Fibroblast of lung (primary cell): ENCODE results near the gene NMNAT2. TPM values are rescaled to one million over a fixed set of nuclear protein-coding genes. Genes with fewer than 3 reads are reported as not detected.

Source experiments
- DNase-seq, 2 donors: peaks; one replicate each; pipeline versions ENCODE4 v3.0.0 to v3.0.0-alpha.2; 2010; ENCODE audit warnings: low read depth in 2 of 2
- H2AFZ ChIP-seq: 2 replicates; pipeline ENCODE4 v1.5.1; 2012; ENCODE audit warnings: low read length, control low read depth, inconsistent platforms
- H3K27ac ChIP-seq: 2 replicates; pipeline ENCODE4 v1.5.1; 2011; ENCODE audit warnings: low read length, control low read depth; ENCODE audit not compliant: insufficient read depth
- H3K27me3 ChIP-seq: 2 replicates; pipeline ENCODE4 v1.5.1; 2011; ENCODE audit warnings: mild to moderate bottlenecking, low read length; ENCODE audit not compliant: control insufficient read depth, insufficient read depth
- H3K36me3 ChIP-seq: 2 replicates; pipeline ENCODE4 v1.5.1; 2011; ENCODE audit warnings: low read length; ENCODE audit not compliant: control insufficient read depth, insufficient read depth
- H3K4me1 ChIP-seq: 2 replicates; pipeline ENCODE4 v1.5.1; 2011; ENCODE audit warnings: low read length; ENCODE audit not compliant: control insufficient read depth, insufficient read depth; ENCODE audit errors: extremely low read depth
- H3K4me2 ChIP-seq: 2 replicates; pipeline ENCODE4 v1.5.1; 2011; ENCODE audit warnings: low read length, control low read depth; ENCODE audit not compliant: insufficient read depth; ENCODE audit errors: extremely low read depth
- H3K4me3 ChIP-seq, 4 experiments: fragments of 200-600 bp in 1 of 4; sonication (generic) in 1 of 4; replicated peaks in 1 of 4; 2 replicates each; pipeline ENCODE4 v1.5.1; 2011 to 2016; ENCODE audit warnings: low read length in 4 of 4, low read depth in 3 of 4, mild to moderate bottlenecking in 3 of 4, control low read depth in 2 of 4, inconsistent platforms in 1 of 4, mixed read lengths in 1 of 4; ENCODE audit not compliant: insufficient read depth in 1 of 4; ENCODE audit errors: control extremely low read depth in 1 of 4
- H3K79me2 ChIP-seq: 2 replicates; pipeline ENCODE4 v1.5.1; 2012; ENCODE audit warnings: mild to moderate bottlenecking, low read length, inconsistent platforms; ENCODE audit not compliant: control insufficient read depth, insufficient read depth
- H3K9ac ChIP-seq: 2 replicates; pipeline ENCODE4 v1.5.1; 2011; ENCODE audit warnings: mild to moderate bottlenecking, low read length, control low read depth; ENCODE audit not compliant: insufficient read depth
- H3K9me3 ChIP-seq: 2 replicates; pipeline ENCODE4 v1.5.1; 2012; ENCODE audit warnings: low read depth, low read length; ENCODE audit not compliant: control insufficient read depth, insufficient read depth
- H4K20me1 ChIP-seq: 2 replicates; pipeline ENCODE4 v1.5.1; 2011; ENCODE audit warnings: low read length; ENCODE audit not compliant: control insufficient read depth, insufficient read depth; ENCODE audit errors: extremely low read depth
- CTCF ChIP-seq, 2 donors: IDR thresholded peaks in 1 of 2; conservative IDR thresholded peaks in 1 of 2; 1 replicate in 1 of 2; 2 replicates in 1 of 2; pipeline ENCODE4 v1.5.1; 2011 to 2012; ENCODE audit warnings: low read length in 2 of 2, control low read depth in 1 of 2, inconsistent platforms in 1 of 2, low read depth in 1 of 2, mild to moderate bottlenecking in 1 of 2
- EZH2 ChIP-seq: IDR thresholded peaks from 2 replicates; pipeline ENCODE4 v1.5.1; 2012; ENCODE audit warnings: low read length, control low read depth, mild to moderate bottlenecking; ENCODE audit errors: missing control alignments
- polyA plus RNA-seq, 2 donors: library from polyadenylated mRNA; depleted of rRNA in 1 of 2; stranded (reverse) in 1 of 2; unstranded in 1 of 2; fragments of >200 nt; gene quantifications; 2 replicates each; pipeline ENCODE4 v1.2.1, GENCODE V29; 2011 to 2012; ENCODE audit warnings: missing spikeins in 1 of 2
- total RNA-seq: library from RNA; depleted of rRNA; stranded (reverse); fragments of >200 nt; gene quantifications from 2 replicates; pipeline ENCODE4 v1.2.1, GENCODE V29; 2014

Gene NMNAT2
- total and polyA plus RNA-seq, 2 donors (not counting 1 experiment from before 2014, with no cell fraction given) = under 0.01 to 0.61 TPM

- H3K27me3 ChIP-seq = no peaks in the 10 kb centered on the region
- no peak overlapping the region for H2AFZ ChIP-seq
- H3K27ac ChIP-seq = no peak overlapping the region
- H3K79me2 ChIP-seq = no peaks in the 10 kb centered on the region
- H4K20me1 ChIP-seq = no peaks in the 10 kb centered on the region
- no peaks in the 10 kb centered on the region for H3K4me1 ChIP-seq
- H3K9ac ChIP-seq = no peak overlapping the region
- no peaks in the 10 kb centered on the region for H3K36me3 ChIP-seq
- TF ChIP-seq EZH2 = no peak
- no peak for TF ChIP-seq CTCF (conservative IDR thresholded peaks at IDR 0.05 in 1 of 2, IDR thresholded peaks at IDR 0.05 in 1 of 2; ENCODE audit: low read depth in 1 of 2, low read length in 2 of 2)
- H3K9me3 ChIP-seq = no peaks in the 10 kb centered on the region
- DNase-seq = no peak
- H3K4me2 ChIP-seq = no peak overlapping the region
- H3K4me3 ChIP-seq = no peak overlapping the region
Measured at GRCh38 chr1:183251101-183251958, 166.8 kb downstream of the NMNAT2 start.

GRCh38 chr1:183249941-183250452 is 168.2 kb downstream of the NMNAT2 start:
- Histone ChIP-seq H3K4me3 (no peak overlapping the region), H3K79me2 (no peaks in the 10 kb centered on the region), H3K9ac (no peak overlapping the region), H3K4me2 (no peak overlapping the region), H3K9me3 (no peaks in the 10 kb centered on the region), H3K27ac (no peak overlapping the region), H4K20me1 (no peaks in the 10 kb centered on the region), H3K36me3 (no peaks in the 10 kb centered on the region), H2AFZ (no peak overlapping the region), H3K4me1 (no peaks in the 10 kb centered on the region), H3K27me3 (no peaks in the 10 kb centered on the region)
- TF ChIP-seq EZH2 (no peak), CTCF (conservative IDR thresholded peaks at IDR 0.05 in 1 of 2, IDR thresholded peaks at IDR 0.05 in 1 of 2; ENCODE audit: low read depth in 1 of 2, low read length in 2 of 2) (no peak)
- DNase-seq = no peak

- no peak overlapping the region for H2AFZ ChIP-seq
- DNase-seq = no peak
- no peaks in the 10 kb centered on the region for H3K27me3 ChIP-seq
- no peaks in the 10 kb centered on the region for H4K20me1 ChIP-seq
- no peaks in the 10 kb centered on the region for H3K4me1 ChIP-seq
- H3K4me2 ChIP-seq = no peak overlapping the region
- no peaks in the 10 kb centered on the region for H3K79me2 ChIP-seq
- H3K9ac ChIP-seq = no peak overlapping the region
- no peaks in the 10 kb centered on the region for H3K36me3 ChIP-seq
- H3K4me3 ChIP-seq = no peak overlapping the region
- TF ChIP-seq EZH2 (no peak), CTCF (conservative IDR thresholded peaks at IDR 0.05 in 1 of 2, IDR thresholded peaks at IDR 0.05 in 1 of 2; ENCODE audit: low read depth in 1 of 2, low read length in 2 of 2) (no peak)
- no peak overlapping the region for H3K27ac ChIP-seq
- no peaks in the 10 kb centered on the region for H3K9me3 ChIP-seq
Measured at GRCh38 chr1:183248989-183249691, 169.0 kb downstream of the NMNAT2 start.
